Measurements from ENCODE around the gene PRAMEF6.
"Not testable (repeated sequence)": the region's sequence is repeated elsewhere in the genome, so short reads cannot be mapped to it uniquely, and the experiment has no call there.

Gene PRAMEF6

DNA sequence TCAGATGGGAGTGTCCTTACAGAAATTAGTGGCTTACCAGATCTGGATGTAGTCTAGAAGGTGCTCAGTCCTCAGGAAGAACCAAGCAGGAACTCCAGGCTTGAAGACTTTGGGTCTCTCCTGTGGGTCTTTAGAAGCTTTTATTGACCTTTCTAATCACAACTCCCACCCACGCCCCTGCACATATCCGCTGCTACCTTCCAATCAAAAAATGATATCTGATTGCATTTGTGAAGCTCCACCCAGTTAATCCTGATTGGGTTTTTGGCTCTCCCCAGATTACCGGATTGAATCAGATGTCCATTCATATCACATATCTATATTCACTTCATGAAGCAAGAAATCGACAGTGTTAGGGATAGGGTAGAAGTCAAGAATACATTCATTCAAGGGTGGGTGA lies at the start of gene PRAMEF6:
Gene PRAMEF6, minus strand, starts transcription at position 101 of the 400 bp plus-strand sequence. CDS start 5,062 bp downstream, outside the sequence.
- DNase-seq (ENCODE audit: low read depth); H3K4me3 ChIP-seq (ENCODE audit: low read depth, low read length): not testable (repeated sequence)

DNA sequence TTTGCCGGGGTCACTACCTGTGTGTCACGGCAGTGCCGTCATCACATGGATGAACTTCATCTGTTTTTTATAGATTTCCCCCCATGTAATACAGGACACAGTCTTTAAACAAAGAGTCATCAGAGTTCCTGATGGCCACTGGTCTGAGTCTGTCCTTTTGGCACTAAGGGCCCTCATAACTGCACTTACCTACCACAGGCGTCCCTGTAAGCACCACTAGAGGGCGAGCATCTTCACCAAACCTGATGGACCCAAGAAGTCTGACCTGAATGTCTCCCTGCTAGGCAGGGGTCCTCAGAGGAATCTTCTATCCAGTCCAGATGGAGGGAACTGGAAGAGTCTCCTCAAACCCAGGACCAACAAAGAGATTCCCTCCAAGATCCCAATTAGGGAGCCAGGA lies 23.0 kb downstream of the PRAMEF6 start:
- H3K4me3 ChIP-seq (ENCODE audit: low read depth, low read length); DNase-seq (ENCODE audit: low read depth): not testable (repeated sequence)

DNA sequence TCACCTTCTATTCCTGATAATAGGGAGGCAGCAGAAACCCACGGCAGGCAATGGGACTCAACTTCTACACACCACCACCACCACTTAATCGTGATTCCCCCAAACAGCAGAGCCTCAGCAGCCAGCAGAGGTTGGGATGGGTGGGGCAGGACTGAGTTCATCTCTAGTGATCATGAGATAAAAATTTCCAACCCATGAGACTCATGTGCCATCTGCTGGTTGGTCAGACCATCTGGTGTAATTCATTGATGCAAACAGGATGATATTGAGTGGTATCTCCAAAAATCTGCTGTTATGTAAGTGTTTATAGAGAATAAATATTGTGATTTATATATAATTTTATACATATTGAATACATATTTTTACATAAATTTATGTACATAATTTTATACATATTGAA lies 25.6 kb downstream of the PRAMEF6 start:
- H3K4me3 ChIP-seq (ENCODE audit: low read depth, low read length); DNase-seq (ENCODE audit: low read depth): not testable (repeated sequence)

DNA sequence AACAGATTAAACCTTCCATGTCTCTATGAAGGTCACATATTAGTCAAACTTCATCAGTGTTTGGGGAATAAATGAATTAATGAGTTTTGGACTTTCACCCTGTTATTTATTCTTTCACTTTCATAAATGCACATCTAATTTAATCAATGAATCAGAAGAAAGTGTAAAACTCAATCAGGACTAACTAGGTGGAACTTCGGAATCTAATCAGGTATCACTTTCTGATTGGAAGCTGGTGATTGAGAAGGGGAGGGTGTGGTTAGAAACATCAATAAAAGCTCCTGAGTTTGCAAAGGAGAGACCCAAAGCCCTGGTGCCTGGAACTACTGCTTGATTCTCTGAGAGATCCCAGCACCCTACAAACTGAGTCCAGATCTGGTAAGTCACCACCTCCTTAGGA lies 31.1 kb downstream of the PRAMEF6 start, which contains the start of gene PRAMEF7:
Gene PRAMEF7, plus strand, starts transcription at position 301 of the 400 bp plus-strand sequence. CDS start 1,083 bp downstream, outside the sequence.
- not testable (repeated sequence) for H3K4me3 ChIP-seq (ENCODE audit: low read depth, low read length); DNase-seq (ENCODE audit: low read depth)

DNA sequence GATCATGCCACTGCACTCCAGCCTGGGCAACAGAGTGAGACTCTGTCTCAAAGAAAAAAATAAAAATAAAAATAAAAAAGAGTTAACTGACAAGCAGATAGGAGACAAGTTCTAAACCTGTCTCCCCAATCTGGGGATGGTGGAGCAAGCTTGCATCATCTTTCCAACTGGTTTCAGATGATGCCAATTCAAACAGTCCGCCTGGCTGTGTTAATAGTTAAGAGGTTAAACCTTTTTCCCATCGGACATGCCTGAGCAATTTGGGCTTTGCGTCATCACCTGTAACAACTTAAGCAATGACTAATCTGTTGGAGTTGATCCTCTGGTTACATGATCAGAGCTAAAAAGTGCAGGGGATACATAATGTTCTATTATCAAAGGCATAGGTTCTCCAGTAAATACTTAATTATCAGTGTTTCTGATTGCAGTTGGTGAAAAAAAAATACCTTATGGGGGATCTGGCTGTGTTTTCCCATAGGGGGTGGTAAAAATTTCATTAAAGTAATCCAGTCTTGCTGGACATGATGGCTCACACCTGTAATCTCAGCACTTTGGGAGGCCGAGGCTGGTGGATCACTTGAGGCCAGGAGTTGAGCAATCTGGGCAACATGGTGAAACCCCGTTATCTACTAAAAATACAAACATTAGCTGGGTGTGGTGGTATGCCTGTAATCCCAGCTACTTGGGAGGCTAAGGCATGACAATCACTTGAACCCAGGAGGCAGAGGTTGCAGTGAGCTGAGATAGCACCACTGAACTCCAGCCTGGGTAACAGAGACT lies 43.4 kb downstream of the PRAMEF6 start:
- not testable (repeated sequence) for H3K4me3 ChIP-seq (ENCODE audit: low read depth, low read length); DNase-seq (ENCODE audit: low read depth)

DNA sequence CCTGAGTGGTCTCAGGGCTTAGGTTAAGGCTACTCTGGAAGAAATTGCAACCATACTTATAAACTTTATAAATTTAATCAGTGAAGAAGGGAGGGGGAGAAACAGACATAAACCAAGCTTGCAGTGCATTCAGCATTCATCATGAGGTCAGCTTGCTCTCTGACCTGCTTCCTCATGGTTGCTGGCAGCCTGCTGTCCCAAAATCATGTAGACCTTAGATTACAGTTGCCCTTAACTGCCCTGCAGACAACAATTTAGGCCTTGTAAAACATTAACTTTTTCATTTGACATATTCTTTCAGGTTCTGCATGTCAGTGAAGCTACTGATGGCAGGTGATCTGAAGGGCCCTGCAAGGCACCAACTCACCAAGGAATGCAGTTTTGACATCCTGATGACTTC lies 48.2 kb downstream of the PRAMEF6 start:
- not testable (repeated sequence) for DNase-seq (ENCODE audit: low read depth); H3K4me3 ChIP-seq (ENCODE audit: low read depth, low read length)

DNA sequence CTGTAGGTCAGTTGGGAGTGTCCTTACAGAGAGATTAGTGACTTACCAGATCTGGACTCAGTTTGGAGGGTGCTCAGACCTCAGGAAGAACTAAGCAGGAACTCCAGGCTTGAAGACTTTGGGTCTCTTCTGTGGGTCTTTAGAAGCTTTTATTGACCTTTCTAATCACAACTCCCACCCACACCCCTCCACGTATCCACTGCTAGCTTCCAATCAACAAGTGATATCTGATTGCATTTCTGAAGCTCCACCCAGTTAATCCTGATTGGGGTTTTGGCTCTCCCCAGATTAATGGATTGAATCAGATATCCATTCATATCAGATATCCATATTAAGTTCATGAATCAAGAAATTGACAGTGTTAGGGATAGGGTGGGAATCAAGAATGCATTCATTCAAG lies 49.2 kb downstream of the PRAMEF6 start, which contains the start of gene PRAMEF10:
Gene PRAMEF10, minus strand, starts transcription at position 101 of the 400 bp plus-strand sequence. CDS start 2,423 bp downstream, outside the sequence.
- H3K4me3 ChIP-seq (ENCODE audit: low read depth, low read length); DNase-seq (ENCODE audit: low read depth): not testable (repeated sequence)
